ENCODE data around the gene MICU1.

- TF ChIP-seq GATA2 (IDR thresholded peaks at IDR 0.05; ENCODE audit: low read depth, low read length): no peak
- no peak for TF ChIP-seq GATA3 (IDR thresholded peaks at IDR 0.05; ENCODE audit: low read depth, low read length)
These were observed 28.8 kb upstream of the MICU1 start for GRCh38 chr10:72654720-72655119.

Measured in SH-SY5Y (cell line).